ENCODE measurements around the gene NFKB1.
A peak's percentile ranks its signal among the peaks of the same experiment; 100 is the strongest.

The NFKB1 gene

GRCh38 chr4:102537269-102537668, 36.1 kb downstream of the NFKB1 start:
- Histone ChIP-seq H3K27ac (replicated peaks) (no peak overlapping the region), H3K27me3 (ENCODE audit: insufficient read depth, poor library complexity, severe bottlenecking) (no peaks in the 10 kb centered on the region), H3K4me3 (replicated peaks; ENCODE audit: insufficient read depth, low read length) (no peak overlapping the region)
- DNase-seq (ENCODE audit: low read depth in 1 of 2, low spot score in 1 of 2), result no peak
- TF ChIP-seq CTCF (IDR thresholded peaks at IDR 0.05; ENCODE audit: insufficient read depth, low read length) (no peak), GABPA (IDR thresholded peaks at IDR 0.05; ENCODE audit: low read depth) (no peak), REST (IDR thresholded peaks at IDR 0.05; ENCODE audit: insufficient replicate concordance, low read depth) (no peak), POLR2AphosphoS5 (IDR thresholded peaks at IDR 0.05; ENCODE audit: low read depth) (no peak), SPI1 (IDR thresholded peaks at IDR 0.05; ENCODE audit: borderline replicate concordance, low read depth) (no peak)

GRCh38 chr4:102541697-102542096, 40.5 kb downstream of the NFKB1 start:
- no peak for TF ChIP-seq REST (IDR thresholded peaks at IDR 0.05; ENCODE audit: insufficient replicate concordance, low read depth)
- Histone ChIP-seq H3K27me3 (ENCODE audit: insufficient read depth, poor library complexity, severe bottlenecking) (no peaks in the 10 kb centered on the region), H3K27ac (replicated peaks) (no peak overlapping the region), H3K4me3 (replicated peaks; ENCODE audit: insufficient read depth, low read length) (no peak overlapping the region)
- no peak for DNase-seq (ENCODE audit: low read depth in 1 of 2, low spot score in 1 of 2)

- Histone ChIP-seq H3K27me3 (ENCODE audit: insufficient read depth, poor library complexity, severe bottlenecking) (no peaks in the 10 kb centered on the region), H3K27ac (replicated peaks) (no peak overlapping the region), H3K4me3 (replicated peaks; ENCODE audit: insufficient read depth, low read length) (no peak overlapping the region)
- DNase-seq (ENCODE audit: low read depth in 1 of 2, low spot score in 1 of 2), result no peak
- peak; percentile 37; the same call in 1 of the 2 replicates for TF ChIP-seq SPI1 (IDR thresholded peaks at IDR 0.05; ENCODE audit: borderline replicate concordance, low read depth)
- TF ChIP-seq POLR2AphosphoS5 (IDR thresholded peaks at IDR 0.05; ENCODE audit: low read depth), result no peak
Measured at GRCh38 chr4:102543030-102543928, 42.1 kb downstream of the NFKB1 start.

GRCh38 chr4:102546635-102547034, 45.5 kb downstream of the NFKB1 start:
- Histone ChIP-seq H3K27me3 (ENCODE audit: insufficient read depth, poor library complexity, severe bottlenecking) (no peaks in the 10 kb centered on the region), H3K4me3 (replicated peaks; ENCODE audit: insufficient read depth, low read length) (no peak overlapping the region), H3K27ac (replicated peaks) (no peak overlapping the region)
- TF ChIP-seq POLR2AphosphoS5 (IDR thresholded peaks at IDR 0.05; ENCODE audit: low read depth) (no peak), SPI1 (IDR thresholded peaks at IDR 0.05; ENCODE audit: borderline replicate concordance, low read depth) (no peak), GABPA (IDR thresholded peaks at IDR 0.05; ENCODE audit: low read depth) (no peak), CTCF (IDR thresholded peaks at IDR 0.05; ENCODE audit: insufficient read depth, low read length) (no peak), REST (IDR thresholded peaks at IDR 0.05; ENCODE audit: insufficient replicate concordance, low read depth) (no peak)
- DNase-seq (ENCODE audit: low read depth in 1 of 2, low spot score in 1 of 2), result no peak
